GM21526 (cell line): Measurements from ENCODE around the gene MBOAT2.

Experiments
- ATAC-seq: cut with Tn5 transposase; IDR thresholded peaks from one replicate; pipeline ENCODE4 v1.9.1; 2021; ENCODE audit warnings: moderate library complexity; ENCODE audit not compliant: unreplicated experiment, low FRiP score

Gene MBOAT2

DNA sequence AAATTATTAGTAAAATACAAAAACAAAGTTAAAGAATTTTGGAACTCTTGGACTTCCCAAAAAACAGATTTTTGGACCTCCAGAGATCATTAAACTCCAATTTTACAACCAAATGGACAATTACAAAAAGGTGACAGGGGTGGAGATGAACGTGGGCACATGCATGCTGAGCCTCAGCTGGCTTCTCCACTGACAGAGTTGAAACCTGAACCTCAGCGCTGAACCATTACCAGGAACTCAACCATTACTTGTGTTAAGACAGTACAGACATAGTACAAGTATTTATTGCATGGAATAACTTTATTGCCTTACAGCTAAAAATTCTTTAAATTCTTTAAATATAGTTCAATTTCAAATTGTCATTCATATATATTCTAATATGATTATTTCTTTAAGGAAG, 133.0 kb downstream of the MBOAT2 start:
- no peak for ATAC-seq

DNA sequence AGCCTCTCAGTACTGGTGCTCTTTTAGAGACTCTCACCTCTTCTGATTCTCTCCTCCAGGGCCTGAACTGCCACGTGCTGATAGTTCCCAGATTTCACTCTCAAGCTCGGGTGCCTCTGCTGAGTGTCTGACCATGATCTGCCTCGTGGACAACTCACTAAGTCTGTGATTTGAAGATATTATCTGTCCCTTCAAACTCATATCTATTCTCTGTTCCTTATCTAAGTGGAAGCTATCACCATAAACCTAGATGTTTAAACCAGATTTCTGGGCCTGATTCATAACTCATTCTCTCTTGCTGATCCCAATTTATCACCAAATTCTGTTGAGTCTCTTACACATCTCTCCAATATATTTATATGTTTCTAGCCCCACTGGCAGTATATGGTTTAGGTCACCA, 136.1 kb downstream of the MBOAT2 start:
- no peak for ATAC-seq

DNA sequence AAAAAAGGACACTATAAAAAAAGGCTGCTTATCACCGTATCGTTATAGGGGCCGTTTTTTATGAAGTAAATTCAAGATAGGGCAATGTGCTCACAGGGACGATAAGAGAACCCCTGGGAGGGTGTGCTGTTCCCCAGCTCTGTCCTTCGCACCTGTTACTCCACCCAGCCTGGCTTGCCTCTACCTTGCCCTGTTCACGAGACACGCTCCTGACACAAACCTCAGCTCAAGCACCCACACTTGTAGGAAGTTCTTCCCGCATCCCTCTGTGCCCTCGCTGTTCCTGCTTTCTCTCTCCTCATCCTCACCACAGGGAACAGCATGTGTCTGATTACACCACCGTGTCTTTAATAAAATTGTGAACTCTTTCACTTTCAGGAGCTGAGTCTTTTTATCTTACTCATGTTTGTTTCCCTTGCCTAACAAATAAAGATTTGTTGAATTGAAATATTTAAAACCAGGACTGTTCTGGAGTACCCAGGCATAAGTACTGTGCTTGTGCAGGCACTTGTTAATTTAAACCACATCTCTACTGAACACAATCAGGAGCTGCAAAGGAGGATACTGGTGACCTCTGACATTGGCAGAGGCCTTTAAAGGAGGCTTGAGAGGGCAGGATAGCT, 140.0 kb downstream of the MBOAT2 start:
- no peak for ATAC-seq

DNA sequence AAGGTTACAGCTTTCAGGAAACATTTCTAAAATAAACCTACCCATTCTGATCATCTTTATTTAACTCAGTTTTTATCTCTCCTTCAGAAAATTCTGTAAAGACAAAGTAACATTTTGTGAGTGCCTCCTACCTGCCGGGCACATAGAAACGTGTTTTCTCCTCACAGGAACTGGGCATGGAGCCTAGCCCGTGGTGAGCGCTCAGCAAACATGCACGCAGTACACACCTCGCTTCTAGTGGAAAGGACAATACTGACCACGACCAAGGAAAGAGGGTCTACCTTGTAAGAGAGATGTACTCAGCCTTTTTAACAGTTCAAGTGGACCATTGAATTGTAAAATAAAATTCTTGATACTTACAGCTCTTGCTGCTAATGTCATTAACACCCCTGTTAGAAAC, 141.3 kb downstream of the MBOAT2 start:
- ATAC-seq: no peak

DNA sequence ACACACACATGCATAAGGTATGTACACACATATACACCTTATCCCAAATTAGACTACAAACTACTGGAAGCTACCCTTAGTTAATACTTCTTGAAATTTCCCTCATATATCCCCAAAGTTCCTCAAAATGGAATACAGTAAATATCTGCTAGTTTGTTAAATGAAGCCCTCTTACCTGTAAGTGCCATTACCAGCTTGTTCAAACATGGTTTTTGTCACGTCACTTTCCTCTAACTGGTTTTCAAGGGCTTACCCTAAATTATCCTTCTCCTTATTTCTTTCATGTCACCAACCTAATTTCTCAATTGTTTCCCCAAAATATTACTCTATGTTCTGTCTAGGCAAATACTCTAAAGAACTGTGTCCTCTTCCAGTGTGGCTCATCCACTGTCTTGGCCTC, 141.7 kb downstream of the MBOAT2 start:
- ATAC-seq: no peak

DNA sequence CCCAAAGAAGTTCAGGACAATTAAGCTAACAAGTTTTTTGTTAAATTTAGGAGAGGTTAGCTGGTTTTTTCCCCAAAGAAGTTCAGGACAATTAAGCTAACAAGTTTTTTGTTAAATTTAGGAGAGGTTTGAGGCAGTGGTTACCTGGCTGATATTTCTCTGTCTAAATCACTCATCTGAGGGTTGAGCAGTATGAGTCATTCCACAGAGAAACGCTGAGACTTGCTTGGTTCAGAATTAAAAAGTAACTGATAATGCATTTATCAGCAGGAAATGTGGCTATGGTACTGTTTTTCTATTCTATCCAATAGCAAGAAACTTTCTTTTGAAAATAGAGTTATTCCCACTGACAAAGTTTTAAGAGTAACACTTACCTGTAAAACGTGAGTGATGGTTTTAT, 143.2 kb downstream of the MBOAT2 start:
- no peak for ATAC-seq

DNA sequence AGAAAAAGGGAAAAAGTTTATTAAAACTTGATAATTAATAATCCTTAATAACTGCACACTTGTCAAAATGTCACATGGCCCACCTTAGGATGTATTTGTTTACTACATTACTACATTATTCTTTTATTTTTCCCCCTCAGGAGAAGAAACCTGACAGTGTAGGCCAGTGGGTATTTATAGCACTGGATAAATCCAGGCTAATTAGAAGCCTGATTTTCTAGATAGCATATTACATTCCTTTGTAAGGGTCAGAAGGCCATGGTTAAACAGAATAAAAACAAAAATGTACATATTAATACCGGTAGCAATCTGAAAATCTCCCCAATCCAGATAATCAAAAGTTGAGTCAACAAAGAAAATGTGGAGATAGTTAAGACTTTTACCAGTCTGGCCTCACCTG, 144.6 kb downstream of the MBOAT2 start:
- ATAC-seq: no peak

DNA sequence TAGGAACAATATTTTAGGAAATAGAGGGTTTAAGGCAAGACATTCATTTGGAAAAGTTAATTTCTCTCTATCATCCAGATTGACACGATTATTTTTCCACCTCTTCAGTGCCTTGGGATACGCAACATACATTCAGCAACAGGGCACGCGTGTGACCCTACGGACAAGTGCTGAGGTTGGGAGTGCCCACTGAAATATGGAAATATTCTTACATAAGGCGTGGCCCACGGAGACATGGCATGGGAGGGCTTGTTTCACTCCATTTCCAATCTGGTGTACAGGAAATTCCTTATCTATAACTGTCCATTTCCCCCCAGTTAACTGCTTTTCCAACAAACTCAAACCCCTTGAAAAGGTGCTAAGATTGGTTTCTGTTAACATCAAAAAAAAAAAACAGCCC, 145.2 kb downstream of the MBOAT2 start:
- ATAC-seq: no peak

DNA sequence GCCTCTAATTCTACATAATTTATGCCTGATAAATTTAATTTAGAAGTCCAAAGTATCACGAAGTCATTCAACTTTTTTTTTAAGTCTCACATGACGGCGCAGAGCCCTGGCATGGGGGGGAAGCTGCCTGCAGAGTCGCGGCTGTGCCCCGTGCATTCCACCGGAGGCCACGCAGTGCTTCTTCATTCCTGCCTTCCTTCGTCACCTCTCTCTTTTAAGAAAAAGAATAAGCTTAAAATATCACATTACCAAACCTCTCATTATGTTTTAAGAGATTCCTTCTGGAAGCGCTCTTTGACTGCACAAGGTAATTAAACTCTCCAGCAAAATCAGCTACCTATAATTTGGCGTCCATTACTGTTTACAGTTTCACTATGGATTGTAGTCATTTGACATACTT, 145.8 kb downstream of the MBOAT2 start:
- no peak for ATAC-seq

DNA sequence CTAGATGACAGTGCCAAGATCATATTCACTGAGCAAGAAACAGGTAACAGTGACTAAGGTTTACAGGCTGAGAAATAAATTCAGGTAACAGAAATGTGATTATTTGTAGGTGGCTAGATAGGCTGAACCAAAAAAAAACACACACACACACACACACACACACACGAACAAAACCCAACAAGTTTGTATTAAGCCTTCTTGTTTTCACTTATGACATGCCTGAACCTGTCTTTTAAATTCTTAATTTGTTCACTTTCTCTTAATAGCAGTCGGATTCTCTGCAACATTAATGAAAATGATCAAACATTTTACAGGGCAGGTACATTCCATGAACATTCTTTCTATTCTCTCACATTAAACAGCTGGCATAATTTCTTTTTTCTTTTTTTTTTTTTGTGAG, 147.3 kb downstream of the MBOAT2 start:
- ATAC-seq: no peak

DNA sequence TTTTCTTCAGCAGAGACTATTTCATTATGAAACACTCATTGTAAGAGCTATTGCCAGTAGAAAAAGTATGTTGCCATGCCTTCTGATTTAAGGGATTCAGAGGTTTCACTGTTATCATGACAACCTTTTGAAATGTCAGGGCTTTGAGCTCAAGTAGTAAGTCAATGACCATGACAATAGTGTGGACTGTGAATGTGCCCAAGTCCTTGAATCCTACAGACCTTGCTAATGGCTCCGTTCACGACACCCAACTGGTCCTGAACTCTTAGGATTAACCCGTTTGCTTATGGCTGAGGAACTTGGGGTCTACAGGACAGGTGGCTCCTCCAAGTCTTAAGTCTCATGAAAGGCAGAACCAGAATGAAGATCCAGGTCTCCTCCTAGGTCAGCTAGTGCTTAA, 148.5 kb downstream of the MBOAT2 start:
- ATAC-seq: no peak

DNA sequence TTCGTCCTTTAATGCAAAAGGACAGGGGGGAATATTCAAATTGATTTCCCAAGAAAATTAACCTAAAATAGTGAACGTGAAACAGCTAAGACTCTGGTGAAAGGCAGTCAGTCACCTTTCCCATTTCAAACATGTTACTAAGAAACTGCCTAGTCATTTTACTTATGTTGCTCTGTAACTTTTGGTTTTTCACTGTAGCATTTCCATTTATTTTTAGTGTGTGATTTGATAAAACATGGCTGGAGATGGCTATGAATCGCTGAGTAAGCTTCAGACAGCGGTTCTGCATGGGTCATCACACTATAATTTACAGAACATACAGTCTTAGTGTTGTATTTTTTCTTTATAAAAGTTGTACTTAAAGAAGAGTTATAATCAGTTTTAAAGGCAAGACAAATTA, 150.1 kb downstream of the MBOAT2 start:
- no peak for ATAC-seq

DNA sequence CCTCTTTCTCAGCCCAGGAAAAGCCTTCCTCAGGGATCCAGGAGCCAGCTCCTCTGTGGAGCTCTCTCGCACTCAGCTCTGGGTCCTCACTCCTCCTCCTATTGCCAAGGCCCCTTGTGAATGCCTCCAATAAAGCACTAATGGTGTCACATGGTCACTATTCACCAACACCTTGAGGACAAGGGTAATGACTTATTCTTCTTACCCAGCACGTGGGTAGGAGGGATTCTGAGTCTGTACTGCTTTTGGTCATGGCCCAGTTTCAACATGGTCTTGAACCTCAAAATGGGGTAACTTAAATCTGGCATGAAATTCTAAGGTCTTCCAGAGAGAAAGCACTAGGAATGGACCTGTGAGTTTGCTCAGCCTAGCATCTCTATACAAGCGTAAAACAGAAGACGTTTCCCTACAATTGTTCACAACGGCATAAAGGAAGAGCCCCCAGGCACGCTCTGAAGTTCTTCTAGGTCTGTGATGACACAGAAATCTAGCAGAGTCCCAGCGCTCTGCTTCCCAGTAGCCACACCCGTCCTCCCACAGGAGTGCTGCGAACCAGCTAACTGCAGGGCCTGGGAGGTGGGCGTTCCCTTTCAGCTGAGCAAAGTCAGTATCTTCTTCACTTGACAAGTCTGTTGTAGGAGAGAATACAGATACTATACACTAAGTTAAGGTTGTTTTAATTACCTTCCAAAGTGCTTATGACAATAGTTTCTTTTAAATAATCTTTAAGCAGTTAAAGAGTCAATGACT, 151.5 kb downstream of the MBOAT2 start:
- ATAC-seq: no peak

DNA sequence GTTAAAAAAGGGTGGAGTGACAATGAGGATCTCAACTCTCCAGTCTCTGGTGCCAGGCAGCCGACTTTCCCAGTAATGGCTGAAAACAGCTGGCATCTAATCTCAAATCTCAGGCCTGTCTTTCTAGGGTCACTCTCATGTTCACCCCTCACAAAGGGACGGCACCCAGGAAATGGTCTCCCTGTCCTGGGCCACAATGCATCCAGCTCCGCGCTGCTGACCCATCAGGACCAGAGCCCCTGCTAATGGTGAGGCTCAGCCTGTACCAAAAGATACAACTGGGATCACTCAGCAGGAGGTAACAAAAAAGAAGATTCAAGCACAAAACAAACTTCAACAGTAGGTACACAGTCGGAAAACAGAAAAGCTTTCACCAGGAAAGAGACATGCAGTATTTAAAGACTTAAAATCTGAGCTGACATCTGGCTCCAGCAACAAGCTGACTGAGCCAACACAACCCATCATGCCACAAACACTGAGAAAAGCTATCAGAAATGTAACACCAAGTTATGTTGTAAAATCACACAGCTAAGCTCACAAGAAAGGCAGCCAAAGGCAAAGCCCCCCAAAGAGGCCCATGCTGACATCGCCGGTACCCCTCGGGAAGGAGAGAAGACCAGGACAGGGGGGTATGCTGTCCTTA, 152.5 kb downstream of the MBOAT2 start:
- ATAC-seq: no peak

DNA sequence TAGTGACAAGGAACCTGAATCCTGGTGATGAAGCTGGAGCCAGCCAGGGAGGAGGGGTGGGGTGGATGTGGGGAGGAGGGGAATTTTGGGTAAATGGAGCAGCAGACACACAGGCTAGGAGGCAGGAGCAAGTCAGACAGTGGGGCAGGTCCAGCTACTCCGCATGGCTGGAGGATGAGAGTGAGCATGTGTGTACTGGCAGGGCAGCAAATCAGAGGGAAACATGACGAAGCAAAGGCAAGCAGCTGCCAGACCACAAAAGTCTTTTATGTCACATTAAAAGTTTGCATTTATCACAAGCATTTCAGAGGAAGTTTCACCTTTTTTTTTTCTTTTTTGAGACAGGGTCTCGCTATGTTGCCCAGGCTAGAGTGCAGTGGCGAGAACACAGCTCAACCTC, 154.2 kb downstream of the MBOAT2 start:
- no peak for ATAC-seq

DNA sequence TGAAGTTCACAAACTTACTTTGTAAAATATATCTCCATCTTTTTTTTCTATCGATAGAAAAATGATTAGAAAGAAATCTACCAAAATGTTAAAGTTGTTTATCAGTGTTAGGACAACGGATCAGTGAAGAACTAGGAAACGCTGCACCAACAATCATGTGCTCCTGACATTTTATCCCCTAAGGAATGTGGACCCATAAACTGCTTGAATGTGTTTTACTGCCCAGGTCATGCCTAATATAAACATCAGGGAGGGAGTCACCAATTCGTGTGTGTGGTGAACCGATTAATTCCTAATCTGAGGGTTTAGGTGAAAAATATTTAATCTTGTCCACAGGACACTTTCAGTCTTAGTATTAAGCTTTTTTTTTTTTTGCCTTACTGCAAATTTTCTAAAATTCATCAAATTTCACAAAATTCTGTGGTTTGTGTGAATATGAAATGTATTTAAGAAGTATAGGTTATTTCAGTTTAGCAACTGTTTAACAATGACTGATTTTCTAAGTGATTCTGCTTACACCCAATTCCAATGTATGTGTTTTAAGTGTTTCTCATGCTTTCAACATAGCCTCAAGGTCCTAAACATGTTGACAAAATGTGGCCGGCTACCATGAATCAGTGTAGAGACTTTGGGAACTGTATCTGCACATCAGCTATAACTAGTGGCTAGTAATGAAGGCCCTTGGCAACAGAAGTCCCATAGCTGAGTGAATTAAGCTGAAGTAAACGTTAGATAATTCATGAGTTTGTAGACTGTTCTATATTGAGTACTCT, 155.0 kb downstream of the MBOAT2 start:
- no peak for ATAC-seq

DNA sequence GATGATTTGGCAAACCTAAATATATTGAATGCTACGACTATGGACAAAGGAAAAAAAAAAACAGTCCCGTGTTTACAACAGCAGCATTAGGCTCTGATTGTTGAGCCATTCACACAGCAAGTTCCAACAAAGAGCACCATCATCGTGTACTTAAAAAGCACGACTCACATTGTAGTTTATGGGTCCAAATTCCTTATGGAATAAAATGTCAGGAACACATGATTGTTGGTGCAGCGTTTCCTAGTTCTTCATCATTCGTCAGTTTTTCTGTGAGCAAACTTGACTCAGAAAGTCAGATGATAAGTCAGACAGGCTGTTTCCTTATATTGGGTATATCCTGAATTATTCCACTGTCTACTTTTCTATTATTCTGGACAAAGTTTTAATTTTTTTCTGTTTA, 156.1 kb downstream of the MBOAT2 start:
- no peak for ATAC-seq

DNA sequence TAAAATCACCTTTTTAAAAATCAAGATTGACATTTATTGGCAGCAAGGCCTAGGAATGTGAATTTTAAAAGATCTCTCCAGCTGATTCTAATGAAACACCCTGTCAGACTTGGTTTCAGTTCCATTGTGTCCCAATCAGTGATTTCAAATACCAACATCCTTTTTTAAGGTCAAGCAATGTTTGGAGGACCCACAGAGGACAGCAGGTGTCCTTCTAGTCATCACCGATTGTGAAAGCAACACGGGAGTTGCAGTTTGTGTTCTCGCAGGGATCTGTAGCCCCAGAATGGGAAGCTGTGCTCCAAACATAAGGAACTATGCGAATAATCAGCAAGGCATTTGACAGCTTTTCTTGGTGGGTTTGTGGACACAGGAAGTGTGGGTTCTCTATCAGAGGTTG, 161.6 kb downstream of the MBOAT2 start:
- no peak for ATAC-seq

DNA sequence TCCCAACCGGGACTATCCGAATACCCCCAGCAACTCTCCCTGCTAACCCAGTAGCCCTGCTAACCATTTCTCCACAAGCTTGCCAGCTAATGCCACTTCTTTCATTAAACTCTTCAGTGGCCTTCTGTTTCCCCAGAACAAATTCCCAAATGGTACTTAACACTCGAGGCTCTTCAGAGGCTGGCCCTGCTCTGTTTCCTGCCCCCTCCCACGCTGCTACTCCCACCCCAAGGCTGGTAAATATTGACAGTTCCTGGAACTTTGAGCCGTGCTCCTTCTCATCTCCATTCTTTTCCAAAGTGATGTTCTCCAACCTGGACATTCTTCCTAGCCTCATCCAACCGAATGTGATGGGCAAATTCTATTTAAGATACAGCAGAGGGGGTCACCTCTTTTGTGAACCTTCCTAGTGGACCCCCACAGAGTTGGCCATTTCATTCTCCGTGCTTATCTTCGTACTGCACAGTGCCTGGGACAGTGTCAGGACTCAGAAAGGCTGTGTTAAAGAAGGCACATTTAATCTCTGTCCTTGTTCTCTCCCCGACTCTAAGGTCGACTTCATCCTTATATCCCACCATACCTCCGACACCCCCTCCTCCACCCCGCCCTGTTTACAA, 162.9 kb downstream of the MBOAT2 start:
- ATAC-seq: no peak

DNA sequence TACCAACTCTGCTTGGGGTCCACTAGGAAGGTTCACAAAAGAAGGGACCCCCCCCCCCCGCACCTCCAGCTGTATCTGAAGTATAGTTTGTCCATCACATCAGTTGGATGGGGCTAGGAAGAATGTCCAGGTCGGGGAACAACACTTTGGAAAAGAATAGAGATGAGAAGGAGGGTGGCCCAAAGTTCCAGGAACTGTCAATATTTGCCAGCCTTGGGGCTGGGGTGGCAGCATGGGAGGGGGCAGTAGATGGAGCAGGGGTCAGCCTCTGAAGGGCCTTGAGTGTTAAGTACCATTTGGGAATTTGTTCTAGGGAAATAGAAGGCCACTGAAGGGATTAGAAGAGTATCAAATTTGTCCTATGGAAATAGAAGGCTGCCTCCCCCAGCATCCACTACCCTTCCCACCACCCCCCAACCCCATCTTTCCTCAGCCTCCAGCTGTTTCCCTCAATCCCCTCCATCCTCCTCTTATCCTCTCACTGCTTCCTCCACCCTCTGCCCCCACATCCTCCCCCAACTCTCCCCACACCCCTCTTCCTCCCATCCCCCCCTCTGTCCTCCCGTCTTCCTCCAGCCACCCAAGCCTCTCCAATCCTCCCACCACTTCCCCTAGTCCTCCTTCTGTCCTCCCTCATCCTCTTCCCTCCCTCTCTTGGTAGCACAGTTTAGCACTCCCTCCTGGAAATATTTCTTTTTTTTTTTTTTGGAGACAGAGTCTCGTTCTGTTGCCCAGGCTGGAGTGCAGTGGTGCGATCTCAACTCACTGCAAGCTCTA, 164.1 kb downstream of the MBOAT2 start:
- ATAC-seq: no peak
